AG08396 (cell line): Measurements from ENCODE around the gene DMAC2.
"Not testable (repeated sequence)": the region's sequence is repeated elsewhere in the genome, so short reads cannot be mapped to it uniquely, and the experiment has no call there.

Experiments used
- DNase-seq: peaks from one replicate; pipeline ENCODE4 v3.0.0; 2012; ENCODE audit warnings: low spot score, mixed read lengths

The DMAC2 gene

DNA sequence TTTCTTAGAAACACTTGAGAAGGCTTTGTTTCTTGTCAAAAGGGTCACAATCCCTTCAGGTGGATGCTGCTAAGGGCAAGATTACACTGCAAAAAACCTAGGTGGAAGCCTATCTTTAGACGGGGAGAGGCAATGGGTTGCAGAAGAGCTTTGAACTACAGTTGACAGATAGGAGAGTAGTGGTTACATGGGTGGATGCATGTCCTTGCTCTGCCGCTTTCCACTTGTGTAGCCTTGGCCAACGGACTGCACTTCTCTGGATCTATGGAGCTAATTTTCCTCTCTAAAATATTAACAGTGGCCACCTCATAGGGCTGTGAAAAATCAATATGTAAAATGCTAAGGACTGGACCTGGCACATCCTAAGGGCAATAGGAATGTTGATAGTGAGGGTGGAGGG, 41.1 kb downstream of the DMAC2 start:
- no peak for DNase-seq

DNA sequence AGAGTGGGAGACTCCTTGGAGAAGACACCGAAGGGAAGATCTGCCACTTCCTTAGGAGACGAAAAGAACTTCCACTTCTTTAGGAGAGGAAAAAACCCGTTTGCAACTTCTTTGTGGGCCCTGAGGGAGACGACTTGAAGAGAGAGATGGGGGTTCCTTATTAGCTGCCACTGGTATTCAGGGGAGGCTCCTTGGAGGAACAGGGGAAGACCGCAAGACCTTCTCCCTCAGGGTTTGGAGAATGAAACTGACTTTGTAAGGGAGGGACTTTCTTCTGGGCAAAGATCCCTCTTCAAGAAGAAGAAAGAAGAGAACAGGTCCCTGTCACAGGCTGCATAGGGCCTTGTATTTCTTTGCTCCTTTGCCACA, 41.7 kb downstream of the DMAC2 start:
- DNase-seq: no peak

DNA sequence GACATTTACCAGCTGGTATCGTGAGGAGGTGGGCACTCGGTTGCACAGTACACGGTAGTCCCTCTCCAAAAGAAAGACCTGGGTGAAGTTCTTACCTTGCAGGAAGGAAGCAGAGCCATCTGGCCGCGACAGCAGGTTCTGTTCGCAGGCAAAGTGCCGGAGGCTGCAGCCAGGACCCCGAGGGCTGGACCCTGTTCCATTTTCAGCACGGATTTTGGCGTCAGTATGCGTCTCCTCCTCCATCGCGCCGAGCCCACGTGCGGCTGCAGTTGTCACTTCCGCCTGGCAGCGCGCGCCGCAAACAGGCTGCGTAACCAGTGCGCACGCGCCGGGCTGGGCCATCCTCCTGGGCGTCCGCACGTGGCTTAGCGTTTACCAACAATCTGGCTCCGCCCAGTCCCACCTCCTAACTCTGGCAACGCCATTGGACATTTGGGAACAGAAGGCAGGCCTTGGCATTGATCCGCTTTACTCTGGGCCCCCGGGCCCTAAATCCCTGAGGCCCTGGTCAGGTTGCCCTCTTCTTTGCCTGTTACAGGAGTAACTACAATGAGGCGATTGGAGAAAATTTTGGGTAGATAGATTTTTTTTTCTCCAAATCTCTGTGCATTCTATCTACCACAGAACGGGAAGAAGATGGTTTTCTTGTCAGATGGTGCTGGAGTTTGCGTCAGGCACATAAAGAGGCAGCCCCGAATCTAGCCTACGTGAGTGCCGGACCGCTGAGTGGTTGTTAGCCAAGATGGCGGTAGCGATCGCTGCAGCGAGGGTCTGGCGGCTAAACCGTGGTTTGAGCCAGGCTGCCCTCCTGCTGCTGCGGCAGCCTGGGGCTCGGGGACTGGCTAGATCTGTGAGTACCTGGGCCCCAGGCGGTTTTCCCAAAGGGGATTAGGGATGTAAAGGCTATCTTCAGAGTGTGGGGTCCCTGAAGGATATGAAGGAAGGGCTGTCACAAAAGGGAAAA, 42.3 kb downstream of the DMAC2 start, which contains the start of the genes BCKDHA and EXOSC5:
Gene BCKDHA, plus strand, starts transcription at position 733 of the 964 bp plus-strand sequence. Its CDS starts 10 bp downstream, at position 743.
Gene EXOSC5, minus strand, starts transcription at position 274 of the 964 bp plus-strand sequence. Its CDS starts 31 bp downstream, at position 243.
- peak; percentile 99 for DNase-seq

DNA sequence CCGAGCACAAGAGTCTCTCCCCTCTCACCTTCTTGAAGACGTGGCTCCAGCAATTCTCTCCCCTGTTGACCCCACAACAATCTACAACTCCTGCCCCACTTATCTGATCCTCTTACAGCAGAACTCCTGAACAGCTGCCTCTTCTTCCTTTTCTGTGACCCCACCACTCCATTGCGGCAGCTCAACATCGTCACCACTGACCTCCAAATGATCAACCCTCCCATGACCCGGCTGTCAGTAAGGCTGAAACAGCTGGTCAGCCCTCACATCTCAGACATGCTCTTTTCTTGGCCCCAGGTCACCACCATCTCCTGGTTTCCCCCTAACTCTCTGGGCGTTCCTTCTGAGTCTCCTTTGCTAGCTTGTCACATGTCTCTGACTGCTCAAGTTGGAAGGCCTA, 44.4 kb downstream of the DMAC2 start:
- no peak for DNase-seq

DNA sequence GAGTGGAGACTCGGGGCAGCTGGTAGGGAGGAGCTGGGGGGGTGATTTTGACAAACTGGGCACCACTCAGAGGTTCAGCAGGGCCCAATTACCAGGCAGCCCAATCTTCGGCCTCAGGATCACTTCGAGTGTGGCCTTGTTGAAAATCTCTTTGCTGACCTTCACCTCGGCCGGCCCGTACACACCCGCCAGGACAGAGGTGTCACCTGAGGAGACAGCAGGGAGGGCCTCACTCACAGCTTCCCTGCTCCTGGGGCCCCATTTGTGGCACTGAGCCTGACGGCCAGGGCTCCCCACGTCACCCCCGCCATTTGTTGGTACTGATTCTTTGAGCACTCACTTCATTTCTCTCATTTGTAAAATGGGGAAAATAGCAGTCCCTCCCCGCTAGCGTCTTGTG, 46.9 kb downstream of the DMAC2 start:
- no peak for DNase-seq

GRCh38 chr19:41391618-41392017, 48.1 kb downstream of the DMAC2 start:
- no peak for DNase-seq

GRCh38 chr19:41386442-41386841, 53.3 kb downstream of the DMAC2 start:
- DNase-seq: no peak

DNA sequence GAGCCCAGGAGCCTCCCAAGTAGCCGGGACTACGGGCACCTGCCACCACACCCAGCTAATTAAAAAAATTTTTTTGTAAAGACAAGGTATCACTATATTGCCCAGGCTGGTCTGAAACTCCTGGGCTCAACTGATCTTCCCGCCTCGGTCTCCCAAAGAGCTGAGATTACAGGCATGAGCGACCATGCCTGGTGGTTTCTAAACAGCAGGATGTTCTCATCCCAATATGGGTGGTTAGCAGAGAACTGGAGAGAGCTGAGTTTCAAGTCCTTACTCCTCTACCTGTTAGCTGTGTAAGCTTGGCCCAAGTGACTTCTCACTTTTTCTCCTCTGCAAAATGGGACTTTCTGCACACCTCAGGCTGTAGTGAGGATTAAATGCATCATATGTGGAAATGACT, 55.4 kb downstream of the DMAC2 start:
- DNase-seq: no peak

GRCh38 chr19:41381536-41381935, 58.2 kb downstream of the DMAC2 start:
- not testable (repeated sequence) for DNase-seq
